Stimulated activated CD8-positive, alpha-beta memory T cell treated with anti-CD3 and anti-CD28 coated beads, Interleukin-7, amount 100 ng/mL, for 4 hours (primary cell): ENCODE measurements around the gene SNX24.
"Not testable (repeated sequence)": the region's sequence is repeated elsewhere in the genome, so short reads cannot be mapped to it uniquely, and the experiment has no call there.

Experiments
- DNase-seq, 2 donors: peaks; one replicate each; pipeline ENCODE4 v3.0.0-alpha.2; 2020; ENCODE audit warnings: low read depth in 2 of 2

SNX24 gene, protein sequence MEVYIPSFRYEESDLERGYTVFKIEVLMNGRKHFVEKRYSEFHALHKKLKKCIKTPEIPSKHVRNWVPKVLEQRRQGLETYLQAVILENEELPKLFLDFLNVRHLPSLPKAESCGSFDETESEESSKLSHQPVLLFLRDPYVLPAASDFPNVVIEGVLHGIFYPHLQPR

DNA sequence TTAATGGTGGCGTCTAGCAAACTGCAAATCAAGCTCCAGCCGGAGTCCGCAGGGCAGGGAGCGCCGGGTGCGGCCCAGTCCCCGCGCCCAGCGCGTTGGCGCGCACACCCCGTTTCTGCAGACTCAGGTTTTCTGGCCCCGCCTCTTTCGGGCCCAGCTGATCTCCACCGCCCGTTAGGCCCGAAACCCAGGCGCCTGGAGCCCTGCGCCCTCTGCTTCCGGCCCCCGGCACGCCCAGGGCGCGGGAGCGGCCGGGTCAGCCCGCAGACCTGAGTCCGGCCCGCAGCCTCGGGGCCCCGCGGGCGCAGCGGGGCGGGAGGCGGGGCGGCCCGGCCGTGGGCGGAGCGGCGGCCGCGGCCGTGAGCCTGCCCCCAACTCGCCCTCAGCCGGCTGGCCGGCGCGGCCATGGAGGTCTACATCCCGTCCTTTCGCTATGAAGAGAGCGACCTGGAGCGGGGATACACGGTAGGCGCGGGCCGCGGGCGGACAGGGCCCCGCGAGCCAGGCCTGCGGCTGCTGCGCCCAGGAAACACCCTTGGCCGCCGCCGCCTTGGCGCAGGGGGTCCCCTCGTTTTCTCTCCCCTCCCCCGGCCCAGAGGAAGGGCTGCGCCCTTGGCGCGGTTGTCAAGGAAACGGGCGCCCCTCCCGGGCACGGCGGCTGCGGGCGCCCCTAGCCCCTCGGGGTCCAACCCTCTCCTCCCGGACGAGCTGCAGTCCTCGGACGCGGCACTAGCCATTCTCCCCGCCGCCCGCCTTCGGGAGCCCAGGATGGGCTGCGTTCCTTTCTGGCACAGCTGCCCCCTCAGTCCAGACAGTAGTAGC lies at the start of gene SNX24:
Gene SNX24 (plus strand): TSS at position 385 of the 822 bp plus-strand sequence. CDS start 21 bp downstream, at position 406.
- DNase-seq: peak; percentile 26 to 67

DNA sequence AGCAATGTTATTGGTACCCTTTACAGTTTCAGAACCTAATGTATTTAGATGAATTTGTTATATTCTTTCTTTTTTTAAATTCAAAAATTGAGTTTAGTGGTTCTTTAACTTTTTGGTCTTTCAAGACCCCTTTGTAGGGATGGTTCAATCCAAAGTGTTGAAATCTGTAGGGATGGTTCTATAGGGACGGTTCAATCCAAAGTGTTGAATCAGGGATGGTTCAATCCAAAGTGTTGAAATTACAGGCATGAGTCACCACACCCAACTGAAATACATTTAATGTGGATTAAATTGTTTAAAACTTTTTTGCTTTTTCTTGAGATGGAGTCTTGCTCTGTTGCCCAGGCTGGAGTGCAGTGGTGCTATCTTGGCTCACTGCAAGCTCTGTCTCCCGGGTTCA lies 39.9 kb upstream of the SNX24 start:
- DNase-seq: no peak

DNA sequence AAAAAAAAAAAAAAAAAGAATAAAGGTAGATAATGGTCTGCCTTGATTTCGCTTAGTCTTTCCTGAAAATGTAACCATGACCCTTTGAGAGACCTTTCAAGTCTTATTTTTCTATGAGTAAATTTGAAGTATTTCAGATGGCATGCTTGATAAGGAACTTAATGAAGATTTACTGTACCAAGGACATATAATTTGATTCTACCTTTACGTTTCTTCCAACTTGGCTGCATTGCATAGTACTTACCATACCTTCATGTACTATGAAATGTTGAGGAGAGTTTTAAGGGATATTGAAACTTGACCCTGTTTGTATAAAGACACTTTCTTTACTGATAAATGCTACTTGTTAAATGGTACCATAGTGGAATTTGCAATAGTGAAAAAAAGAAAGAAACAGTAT lies 35.0 kb upstream of the SNX24 start:
- DNase-seq: no peak

DNA sequence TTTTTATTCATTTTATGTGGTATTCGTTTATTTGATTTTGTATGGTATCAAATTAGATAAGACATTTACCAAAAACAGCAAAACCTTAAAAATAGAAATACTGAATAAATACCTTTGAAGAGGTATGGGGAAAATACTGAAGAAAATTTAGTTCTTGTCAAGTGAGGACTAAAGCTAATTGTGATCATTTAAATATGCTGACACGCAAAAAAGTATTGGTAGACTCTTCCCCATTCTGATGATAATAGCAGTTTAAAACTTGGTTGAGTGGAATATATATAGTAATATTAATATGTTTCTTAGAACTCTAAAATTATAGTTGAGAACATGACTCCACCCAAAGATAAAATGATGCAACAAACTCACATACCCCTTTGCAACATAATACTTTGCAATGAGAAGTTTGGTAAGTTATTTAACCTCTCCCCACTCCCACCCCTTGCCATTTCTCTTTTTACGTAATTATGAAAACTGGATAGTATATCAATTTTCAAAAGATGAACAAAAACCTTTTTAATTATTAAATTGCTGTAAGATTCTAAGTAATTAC lies 30.1 kb upstream of the SNX24 start:
- no peak for DNase-seq

DNA sequence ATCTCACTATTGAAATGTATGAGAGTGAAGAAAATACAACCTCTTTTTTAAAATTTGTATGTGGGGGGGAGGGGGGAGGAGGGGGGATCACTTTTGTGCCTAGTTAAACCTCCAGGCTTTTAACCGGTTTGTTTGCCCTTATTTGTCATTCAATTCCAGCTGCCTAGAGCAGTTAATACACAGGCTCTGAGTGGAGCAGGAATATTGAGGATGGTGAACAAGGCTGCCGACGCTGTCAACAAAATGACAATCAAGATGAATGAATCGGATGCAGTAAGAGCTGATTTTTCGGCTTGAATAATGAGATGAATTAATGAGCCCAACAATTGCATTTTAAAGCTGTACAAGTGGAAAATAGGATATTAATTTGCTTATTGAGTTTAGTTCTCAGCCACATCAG lies 28.7 kb upstream of the SNX24 start:
- no peak for DNase-seq

DNA sequence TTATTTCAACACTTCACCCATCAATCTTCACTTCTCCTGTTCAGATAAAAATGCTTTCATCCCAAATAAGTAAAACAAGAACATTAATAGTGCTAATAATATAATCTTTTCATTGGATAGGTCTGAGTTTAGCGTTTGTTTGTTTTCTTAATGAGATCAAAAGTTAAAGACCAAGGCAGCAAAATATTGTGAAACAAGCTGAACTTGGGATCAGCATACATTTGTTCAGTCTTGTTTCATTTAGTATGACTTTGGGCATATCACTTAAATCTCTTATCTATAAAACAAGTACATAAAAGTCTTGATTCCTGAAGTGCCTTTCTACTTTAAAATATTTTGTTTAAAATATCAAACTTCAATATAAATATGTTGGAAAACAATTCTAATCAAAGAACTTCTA lies 13.4 kb upstream of the SNX24 start:
- DNase-seq: no peak

DNA sequence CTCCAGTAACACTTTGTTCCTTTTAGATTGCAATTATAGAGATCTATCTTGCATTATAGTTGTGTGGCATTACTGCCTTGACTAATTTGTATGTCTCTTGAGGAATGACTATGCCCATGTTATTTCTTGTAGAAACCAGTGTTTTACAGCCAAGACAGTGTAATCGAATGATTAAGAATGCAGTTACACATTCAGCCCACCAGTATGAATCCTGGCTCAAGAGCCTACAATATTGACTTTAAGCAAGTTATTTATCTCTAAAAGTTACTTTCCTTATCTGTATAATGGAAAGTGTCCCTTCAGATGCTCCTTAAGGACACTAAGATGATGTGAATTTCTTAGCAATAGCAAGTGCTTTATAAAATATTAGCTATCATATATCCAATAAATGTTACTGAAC lies 9.7 kb upstream of the SNX24 start:
- DNase-seq: no peak

DNA sequence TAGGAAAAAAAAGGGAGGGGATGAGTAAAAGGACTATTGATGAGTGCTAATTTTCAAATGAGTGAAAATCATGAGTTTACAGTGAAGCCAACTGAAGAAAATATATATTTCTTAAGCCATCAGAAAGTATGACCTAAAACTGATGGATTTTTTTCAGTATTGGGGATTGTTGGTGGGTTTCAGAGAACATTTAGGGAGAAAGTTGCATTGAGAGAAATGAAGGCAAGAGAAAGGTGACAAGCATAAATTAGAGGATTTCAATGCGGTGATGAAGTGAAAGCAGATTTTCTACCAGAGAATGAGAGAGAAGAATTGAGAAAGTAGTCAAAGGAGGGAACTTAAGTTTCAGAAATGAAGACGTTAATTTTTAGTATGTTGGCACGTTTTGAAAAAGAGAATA lies 8.5 kb upstream of the SNX24 start:
- DNase-seq: no peak

DNA sequence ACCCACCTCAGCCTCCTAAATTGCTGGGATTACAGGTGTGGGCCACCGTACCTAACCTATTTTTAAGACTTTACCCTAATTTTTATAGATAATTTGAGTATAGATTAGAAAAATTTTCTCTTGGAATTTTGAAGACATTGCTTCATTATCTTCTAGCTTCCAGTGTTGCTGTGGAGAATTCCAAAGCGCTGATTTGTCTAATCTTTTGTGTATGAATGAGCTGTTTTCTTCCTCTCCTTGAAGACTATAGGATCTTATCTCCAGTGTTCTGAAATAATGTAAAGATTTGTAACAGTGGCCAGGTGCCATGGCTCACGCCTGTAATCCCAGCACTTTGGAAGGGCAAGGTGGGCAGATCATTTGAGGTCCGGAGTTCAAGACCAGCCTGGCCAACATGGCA lies 5.7 kb upstream of the SNX24 start:
- no peak for DNase-seq

DNA sequence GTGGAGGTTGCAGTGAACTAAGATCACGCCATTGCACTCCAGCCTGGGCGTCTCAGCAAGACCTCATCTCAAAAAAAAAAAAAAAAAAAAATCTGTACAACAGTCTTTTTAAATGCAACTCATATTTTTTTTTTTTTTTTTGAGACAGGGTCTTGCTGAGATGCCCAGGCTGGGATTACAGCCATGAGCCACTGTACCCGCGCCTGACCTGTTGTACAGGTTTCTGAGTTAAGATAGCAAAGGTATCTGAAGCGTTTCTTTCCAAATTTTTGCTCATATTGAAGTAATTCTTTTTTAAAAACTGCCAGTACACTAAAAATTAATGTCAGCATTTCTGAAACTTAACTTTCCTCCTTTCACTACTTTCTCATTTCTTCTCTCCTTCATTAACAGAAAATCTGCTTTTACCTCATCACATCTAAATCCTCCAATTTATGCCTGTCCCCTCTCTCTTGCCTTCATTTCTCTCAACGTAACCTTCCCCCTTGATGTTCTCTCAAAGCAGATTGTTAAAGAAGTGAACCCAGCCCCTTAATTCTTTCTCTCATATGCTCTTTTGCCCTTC lies 3.3 kb upstream of the SNX24 start:
- no peak for DNase-seq

DNA sequence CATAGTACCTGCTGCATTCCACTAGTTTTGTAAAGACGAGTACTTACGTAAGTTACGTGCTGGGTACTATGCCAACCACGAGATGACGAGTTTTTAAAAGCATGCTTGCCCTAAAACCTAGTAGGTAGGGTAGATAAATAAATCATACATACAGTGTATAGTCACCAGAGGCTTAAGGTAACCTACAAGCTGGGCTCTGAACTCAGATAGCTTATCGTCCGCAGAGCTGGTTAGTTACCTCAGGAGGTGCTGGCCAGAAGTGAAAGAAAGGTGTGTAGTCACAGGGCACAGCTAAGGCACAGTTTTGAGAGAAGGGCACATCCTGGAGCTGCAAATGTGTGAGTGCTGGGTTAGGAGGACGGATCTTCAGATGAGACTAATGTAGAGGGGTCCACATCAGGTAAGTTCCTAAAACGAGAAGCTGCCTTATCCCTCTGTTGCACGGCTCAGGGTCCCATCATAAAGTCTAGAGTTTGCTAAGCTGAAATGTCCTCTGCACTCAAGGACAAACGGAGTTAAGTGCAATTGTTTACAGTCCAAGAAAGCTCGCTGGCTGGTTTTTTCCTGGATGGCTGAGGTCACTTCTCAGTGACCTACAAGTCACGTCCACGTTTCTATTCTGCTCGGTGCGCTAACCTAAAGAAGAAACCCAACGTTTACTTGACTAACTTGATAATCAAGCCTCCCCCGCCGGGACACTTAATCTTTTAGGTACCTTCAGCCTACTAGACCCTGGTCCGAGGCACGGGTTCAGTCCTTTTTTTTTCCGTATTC lies 1.1 kb upstream of the SNX24 start:
- no peak for DNase-seq

DNA sequence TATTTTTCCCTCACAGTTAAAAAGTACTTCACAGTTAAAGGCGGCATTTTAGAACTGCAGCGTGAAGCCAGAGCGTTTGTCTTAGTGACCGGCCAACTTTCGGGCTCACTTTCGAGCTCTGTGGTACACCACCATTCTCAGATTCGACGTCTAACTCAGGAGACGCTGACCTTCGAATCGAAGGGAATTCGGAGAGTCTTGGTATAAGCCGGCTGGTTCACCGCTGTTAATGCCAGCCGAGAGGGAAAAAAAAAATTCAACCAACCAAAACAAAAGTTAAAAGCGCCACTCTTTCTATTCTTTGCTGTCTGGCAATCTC lies 544 bp upstream of the SNX24 start:
- DNase-seq: no peak

DNA sequence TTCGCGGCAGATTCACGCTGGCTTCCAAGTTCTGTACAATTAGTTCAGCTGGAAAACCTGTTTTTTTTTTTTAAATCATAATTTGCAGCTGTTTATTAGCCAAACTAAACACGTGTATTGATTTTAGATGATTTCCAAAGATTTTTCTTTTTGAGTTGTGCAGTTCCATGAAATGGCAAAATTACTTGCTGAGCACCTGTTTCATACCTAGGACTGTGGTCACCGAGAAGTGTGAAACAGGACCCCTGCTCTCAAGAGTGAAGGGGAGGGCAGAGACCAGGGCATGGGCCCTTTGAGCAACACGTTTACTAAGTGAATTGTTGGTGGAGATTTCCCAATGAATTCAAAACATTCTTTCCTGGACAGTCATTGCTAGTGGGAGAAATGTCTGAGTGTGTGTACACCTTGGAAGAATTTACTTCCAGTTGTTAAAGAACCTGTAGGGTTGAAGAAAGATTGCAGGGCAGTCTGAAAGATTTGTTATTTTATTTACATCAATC lies 688 bp downstream of the SNX24 start:
- DNase-seq: no peak

DNA sequence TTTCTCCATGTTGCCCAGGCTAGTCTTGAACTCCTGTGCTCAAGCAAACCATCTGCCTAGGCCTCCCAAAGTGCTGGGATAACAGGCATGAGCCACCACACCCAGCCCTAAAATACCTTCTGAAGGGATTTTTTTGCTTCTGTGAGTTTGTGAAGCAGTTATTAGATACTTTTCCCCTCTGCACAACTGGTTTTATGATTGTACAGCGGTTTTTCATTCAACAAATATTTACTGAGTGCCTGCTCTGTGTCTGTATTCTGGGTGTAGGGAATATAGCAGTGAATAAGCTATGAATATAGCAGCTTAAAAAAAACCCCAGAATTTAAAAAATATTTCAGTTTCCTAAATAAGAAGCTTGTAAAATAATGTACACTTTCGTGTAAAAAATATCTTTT lies 2.3 kb downstream of the SNX24 start:
- no peak for DNase-seq

DNA sequence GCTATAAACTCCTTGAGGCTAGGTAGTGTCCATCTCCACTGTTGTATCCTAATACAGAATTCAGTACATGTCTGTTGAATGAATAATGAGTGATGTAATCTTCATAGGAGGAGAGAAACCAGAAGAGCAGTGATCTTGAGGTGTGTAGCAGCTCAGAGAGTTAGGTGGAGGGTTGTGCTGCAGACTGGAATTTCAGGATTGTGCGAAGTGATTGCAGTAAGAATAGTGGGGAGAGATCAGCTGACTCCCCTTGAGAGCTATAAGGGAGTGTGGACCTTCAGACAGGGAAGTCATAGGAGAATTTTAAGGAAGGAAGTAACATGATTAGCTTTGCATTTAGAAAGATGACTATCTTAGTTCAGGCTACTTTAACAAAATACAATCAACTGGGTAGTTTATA lies 4.4 kb downstream of the SNX24 start:
- DNase-seq: no peak

DNA sequence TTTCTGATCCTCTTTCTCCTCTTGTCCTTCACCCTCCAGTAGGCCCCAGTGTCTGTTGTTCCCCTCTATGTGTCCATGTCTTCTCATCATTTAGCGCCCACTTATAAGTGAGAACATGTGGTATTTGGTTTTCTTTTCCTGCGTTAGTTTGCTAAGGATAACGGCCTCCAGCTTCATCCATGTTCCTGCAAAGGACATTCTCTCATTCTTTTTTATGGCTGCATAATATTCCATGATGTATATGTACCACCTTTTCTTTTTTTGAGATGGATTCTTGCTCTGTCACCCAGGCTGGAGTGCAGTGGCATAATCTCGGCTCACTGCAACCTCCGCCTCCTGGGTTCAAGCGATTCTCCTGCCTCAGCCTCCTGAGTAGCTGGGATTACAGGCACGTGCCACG lies 12.1 kb downstream of the SNX24 start:
- not testable (repeated sequence) for DNase-seq

DNA sequence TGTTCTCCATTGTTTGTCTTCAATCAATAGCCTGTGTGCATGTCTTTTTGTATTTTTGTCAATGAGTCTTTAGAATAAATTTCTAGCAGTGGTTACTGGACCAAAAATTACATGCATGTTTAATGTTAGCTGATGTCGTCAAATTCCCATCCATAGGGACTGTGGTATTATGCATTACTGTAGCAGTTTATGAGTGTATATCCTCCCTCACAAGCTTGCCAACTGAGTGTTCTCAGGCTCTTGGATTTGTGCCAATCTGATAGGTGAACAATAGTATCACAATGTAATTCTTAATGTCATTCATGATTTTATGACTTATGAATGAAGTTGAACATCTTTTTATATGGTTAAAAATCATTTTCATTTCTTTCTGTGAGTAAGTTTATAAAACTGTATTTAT lies 13.0 kb downstream of the SNX24 start:
- no peak for DNase-seq

DNA sequence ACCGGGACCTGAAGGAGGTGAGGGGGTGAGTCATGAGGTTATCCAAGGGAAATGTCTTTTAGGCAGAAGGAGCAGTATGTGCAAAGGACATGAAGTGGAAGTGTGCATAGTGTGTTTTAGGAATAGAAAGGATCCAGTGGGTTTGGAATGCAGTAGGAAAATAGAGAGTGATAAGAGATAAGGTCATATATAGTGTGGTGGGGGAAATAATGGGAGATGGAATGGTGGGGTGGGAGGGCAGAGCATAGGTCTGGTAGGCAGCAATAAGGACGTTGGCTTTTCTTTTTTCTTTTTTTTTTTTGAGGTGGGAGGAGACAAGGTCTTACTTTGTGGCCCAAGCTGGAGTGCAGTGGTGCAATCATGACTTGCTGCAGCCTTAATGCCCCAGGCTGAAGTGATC lies 17.8 kb downstream of the SNX24 start:
- DNase-seq: no peak

DNA sequence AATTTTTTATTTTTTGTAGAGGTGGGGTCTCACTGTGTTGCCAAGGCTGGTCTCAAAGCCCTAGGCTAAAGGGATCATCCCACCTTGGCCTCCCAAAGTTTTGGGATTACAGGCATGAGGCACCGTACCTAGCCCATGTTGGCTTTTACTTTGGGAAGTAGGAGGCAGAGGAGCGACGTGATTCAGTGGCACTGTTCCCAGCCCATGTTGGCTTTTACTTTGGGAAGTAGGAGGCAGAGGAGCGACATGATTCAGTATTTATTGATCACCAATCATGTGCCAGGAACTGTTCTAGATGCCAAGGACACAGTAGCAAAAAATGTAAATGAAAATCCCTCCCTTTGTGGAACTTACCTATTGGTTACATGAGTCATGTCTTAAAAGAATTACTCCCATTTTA lies 18.3 kb downstream of the SNX24 start:
- DNase-seq: no peak

DNA sequence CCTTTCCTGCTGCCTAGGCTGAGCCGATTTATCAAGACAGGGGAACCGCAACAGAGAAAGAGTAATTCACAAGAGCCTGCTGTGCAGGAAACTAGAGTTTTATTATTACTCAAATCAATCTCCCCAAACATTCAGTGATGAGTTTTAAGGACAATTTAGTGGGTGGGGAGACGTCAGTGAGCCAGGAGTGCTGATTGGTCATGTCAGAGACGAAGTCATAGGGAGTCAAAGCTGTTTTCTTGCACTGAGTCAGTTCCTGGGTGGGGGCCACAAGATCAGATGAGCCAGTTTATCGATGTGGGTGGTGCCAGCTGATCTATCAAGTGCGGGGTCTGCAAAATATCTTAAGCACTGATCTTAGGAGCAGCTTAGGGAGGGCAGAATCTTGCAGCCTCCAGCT lies 19.0 kb downstream of the SNX24 start:
- DNase-seq: no peak

DNA sequence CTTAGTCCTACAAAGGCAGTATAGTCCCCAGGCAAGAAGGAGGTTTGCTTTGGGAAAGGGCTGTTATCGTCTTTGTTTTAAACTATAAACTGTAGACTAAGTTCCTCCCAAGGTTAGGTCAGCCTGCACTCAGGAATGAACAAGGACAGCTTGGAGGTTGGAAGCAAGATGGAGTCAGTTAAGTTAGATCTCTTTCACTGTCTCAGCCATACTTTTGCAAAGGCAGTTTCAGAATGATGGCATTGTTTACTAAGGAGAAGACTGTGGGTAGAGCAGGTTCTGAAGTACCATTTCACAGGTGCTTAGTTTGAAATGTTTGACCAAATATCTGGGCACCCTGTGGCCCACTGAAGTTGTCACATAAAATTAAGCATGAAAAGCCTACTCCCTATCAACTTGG lies 19.4 kb downstream of the SNX24 start:
- no peak for DNase-seq

DNA sequence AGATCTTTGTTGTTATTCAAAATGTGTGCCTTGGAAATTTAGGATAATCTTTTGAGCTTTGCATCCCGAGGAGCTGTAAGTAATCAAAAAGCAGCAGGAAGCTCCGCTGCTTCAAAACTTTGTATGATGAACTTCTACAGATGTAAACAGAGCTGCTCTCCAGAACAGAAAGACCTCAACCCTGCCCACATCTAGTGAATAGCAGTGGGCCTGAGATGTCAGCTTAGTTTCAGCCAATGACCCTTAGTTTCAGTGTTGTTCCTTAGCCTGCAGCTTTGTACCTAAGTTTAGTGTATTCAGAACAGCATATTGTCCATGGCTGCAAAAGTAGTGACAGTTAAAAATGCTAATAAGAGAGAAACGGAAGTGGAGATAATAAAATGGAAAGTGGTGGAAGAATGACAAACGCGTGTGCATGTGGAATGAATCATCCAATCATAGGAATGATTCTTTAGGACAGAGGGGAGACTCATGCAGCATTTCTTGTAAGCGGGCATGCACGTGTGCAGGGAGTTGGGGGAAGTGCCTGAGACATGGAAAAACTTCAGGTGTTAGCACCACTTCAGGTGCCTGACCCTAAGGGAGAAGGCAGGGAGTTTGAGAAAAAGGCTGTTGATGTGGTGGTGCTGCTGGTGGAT lies 24.9 kb downstream of the SNX24 start:
- DNase-seq: no peak
